PC-3 (cell line): ENCODE results near the gene CRYGN. TPM values are rescaled to one million over a fixed set of nuclear protein-coding genes. Genes with fewer than 3 reads are reported as not detected.

Experiments
- ATAC-seq: fragments of 200-7000 bp; cut with Tn5 transposase; 2 replicates; pipeline ENCODE4 v1.9.1; 2020; ENCODE audit warnings: mild to moderate bottlenecking, moderate library complexity
- BruUV-seq: library from RNA; stranded (reverse); fragments of 400-500 nt; replicated peaks from 2 replicates; lab custom pipeline; 2021; lab: Mats Ljungman, UMichigan
- CTCF ChIA-PET: fragments of 300-600 bp; sonication (Branson Sonifier 250); formaldehyde crosslinking; loops from one replicate; lab custom pipeline; 2022; ENCODE audit warnings: antibody characterized with exemption; lab: Charles Lee
- POLR2A ChIA-PET: fragments of 300-600 bp; sonication (Branson Sonifier 250); formaldehyde crosslinking; loops from one replicate; lab custom pipeline; 2022; ENCODE audit warnings: antibody characterized with exemption; ENCODE audit not compliant: unreplicated experiment; lab: Charles Lee
- DNase-seq: peaks from one replicate; pipeline ENCODE4 v3.0.0-alpha.2; 2015
- H2AFZ ChIP-seq: fragments of 300-600 bp; sonication (generic); 2 replicates; pipeline ENCODE4 v1.6.0; 2016; ENCODE audit warnings: antibody characterized with exemption, low read length
- H3F3A ChIP-seq: fragments of 300-600 bp; sonication (generic); one replicate; pipeline ENCODE4 v1.6.0; 2017; ENCODE audit warnings: antibody characterized with exemption, low read length, control low read depth, mild to moderate bottlenecking; ENCODE audit not compliant: unreplicated experiment
- H3K27ac ChIP-seq: fragments of 300-600 bp; sonication (generic); 2 replicates; pipeline ENCODE4 v1.5.1; 2016; ENCODE audit warnings: mild to moderate bottlenecking, low read length
- H3K27me3 ChIP-seq: fragments of 300-600 bp; sonication (generic); 2 replicates; pipeline ENCODE4 v1.6.1; 2016; ENCODE audit warnings: low read length, mixed read lengths
- H3K36me3 ChIP-seq: fragments of 300-600 bp; sonication (generic); 2 replicates; pipeline ENCODE4 v1.6.1; 2016; ENCODE audit warnings: low read depth, mixed run types, low read length, mixed read lengths
- H3K4me1 ChIP-seq: fragments of 300-600 bp; sonication (generic); 2 replicates; pipeline ENCODE4 v1.5.1; 2016; ENCODE audit warnings: low read length; ENCODE audit not compliant: insufficient read depth
- H3K4me2 ChIP-seq: fragments of 300-600 bp; sonication (generic); 2 replicates; pipeline ENCODE4 v1.6.0; 2016; ENCODE audit warnings: low read length
- H3K4me3 ChIP-seq: fragments of 300-600 bp; sonication (generic); 2 replicates; pipeline ENCODE4 v1.5.1; 2016; ENCODE audit warnings: mild to moderate bottlenecking, low read length, mixed read lengths
- H3K79me2 ChIP-seq: fragments of 300-600 bp; sonication (generic); 2 replicates; pipeline ENCODE4 v1.6.1; 2017; ENCODE audit warnings: low read length, mixed read lengths
- H3K9ac ChIP-seq: fragments of 300-600 bp; sonication (generic); 2 replicates; pipeline ENCODE4 v1.6.0; 2016; ENCODE audit warnings: mild to moderate bottlenecking, low read length
- H3K9me2 ChIP-seq: fragments of 300-600 bp; sonication (generic); replicated peaks from 2 replicates; pipeline ENCODE4 v1.6.1; 2016; ENCODE audit warnings: mixed run types, low read length, mixed read lengths
- H3K9me3 ChIP-seq: fragments of 300-600 bp; sonication (generic); 2 replicates; pipeline ENCODE4 v1.6.1; 2016; ENCODE audit warnings: low read length, mixed read lengths
- H4K20me1 ChIP-seq: fragments of 300-600 bp; sonication (generic); 2 replicates; pipeline ENCODE4 v1.6.1; 2016; ENCODE audit warnings: low read length, mixed read lengths
- EZH2 ChIP-seq: fragments of 300-600 bp; sonication (generic); IDR thresholded peaks from one replicate; pipeline ENCODE4 v1.6.1; 2017; ENCODE audit warnings: antibody characterized with exemption, mild to moderate bottlenecking, low read length; ENCODE audit not compliant: unreplicated experiment
- EZH2phosphoT487 ChIP-seq: fragments of 300-600 bp; sonication (generic); IDR thresholded peaks from 2 replicates; pipeline ENCODE4 v1.6.1; 2018; ENCODE audit warnings: mild to moderate bottlenecking, antibody characterized with exemption, low read length, borderline replicate concordance
- intact Hi-C: fragments of 100-400 bp; cut with micrococcal nuclease; formaldehyde crosslinking; loops from 2 replicates; pipeline ENCODE4 v1.9.0; 2023
- total RNA-seq: library from RNA; depleted of rRNA; stranded (reverse); fragments of >200 nt; gene quantifications from 2 replicates; pipeline ENCODE4 v1.2.3, GENCODE V29; 2014
- TF ChIP-seq, protein P1 (sequence below): fragments of 300-600 bp; sonication (generic); conservative IDR thresholded peaks from 2 replicates; pipeline ENCODE4 v1.5.1; 2017; ENCODE audit warnings: antibody characterized with exemption, low read depth, mild to moderate bottlenecking, low read length

The CRYGN gene
- total RNA-seq, 1 experiment from 2014 or later: 0.11 TPM

DNA sequence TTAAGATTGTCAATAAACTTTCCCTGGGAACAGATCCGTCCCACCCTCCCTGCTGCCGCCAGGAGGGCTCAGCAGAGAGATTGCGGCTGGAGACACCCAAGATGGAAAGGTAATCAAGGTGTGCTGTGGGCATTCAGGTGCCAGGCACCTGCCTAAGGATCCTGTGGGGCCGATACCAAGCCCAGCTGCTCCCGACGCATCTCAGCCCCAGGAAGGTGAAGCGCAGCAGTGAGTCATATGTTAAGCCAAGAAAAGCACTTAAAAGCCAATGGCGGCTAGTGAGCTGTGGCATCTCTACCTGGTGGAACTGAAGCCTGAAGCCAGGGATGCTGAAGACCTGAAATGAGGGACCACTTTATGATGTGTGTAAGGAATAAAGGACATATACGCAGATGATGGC is 36.2 kb downstream of the CRYGN start:
- ATAC-seq (no peak), DNase-seq (no peak)
- Histone ChIP-seq H4K20me1 (no peaks in the 10 kb centered on the region), H3K79me2 (no peaks in the 10 kb centered on the region), H3K4me1 (no peaks in the 10 kb centered on the region), H3F3A (no peaks in the 10 kb centered on the region), H2AFZ (no peak overlapping the region), H3K9me2 (no peaks in the 10 kb centered on the region), H3K9me3 (no peaks in the 10 kb centered on the region), H3K36me3 (no peaks in the 10 kb centered on the region), H3K27ac (no peak overlapping the region), H3K9ac (no peak overlapping the region), H3K4me2 (no peak overlapping the region), H3K4me3 (no peak overlapping the region), H3K27me3 (no peaks in the 10 kb centered on the region)
- TF ChIP-seq, protein P1, sequence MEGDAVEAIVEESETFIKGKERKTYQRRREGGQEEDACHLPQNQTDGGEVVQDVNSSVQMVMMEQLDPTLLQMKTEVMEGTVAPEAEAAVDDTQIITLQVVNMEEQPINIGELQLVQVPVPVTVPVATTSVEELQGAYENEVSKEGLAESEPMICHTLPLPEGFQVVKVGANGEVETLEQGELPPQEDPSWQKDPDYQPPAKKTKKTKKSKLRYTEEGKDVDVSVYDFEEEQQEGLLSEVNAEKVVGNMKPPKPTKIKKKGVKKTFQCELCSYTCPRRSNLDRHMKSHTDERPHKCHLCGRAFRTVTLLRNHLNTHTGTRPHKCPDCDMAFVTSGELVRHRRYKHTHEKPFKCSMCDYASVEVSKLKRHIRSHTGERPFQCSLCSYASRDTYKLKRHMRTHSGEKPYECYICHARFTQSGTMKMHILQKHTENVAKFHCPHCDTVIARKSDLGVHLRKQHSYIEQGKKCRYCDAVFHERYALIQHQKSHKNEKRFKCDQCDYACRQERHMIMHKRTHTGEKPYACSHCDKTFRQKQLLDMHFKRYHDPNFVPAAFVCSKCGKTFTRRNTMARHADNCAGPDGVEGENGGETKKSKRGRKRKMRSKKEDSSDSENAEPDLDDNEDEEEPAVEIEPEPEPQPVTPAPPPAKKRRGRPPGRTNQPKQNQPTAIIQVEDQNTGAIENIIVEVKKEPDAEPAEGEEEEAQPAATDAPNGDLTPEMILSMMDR: no peak
- ChIA-PET POLR2A (no interaction called here), CTCF (no interaction called here)
- intact Hi-C loops: no loop called here
- BruUV-seq: no TSS peak

DNA sequence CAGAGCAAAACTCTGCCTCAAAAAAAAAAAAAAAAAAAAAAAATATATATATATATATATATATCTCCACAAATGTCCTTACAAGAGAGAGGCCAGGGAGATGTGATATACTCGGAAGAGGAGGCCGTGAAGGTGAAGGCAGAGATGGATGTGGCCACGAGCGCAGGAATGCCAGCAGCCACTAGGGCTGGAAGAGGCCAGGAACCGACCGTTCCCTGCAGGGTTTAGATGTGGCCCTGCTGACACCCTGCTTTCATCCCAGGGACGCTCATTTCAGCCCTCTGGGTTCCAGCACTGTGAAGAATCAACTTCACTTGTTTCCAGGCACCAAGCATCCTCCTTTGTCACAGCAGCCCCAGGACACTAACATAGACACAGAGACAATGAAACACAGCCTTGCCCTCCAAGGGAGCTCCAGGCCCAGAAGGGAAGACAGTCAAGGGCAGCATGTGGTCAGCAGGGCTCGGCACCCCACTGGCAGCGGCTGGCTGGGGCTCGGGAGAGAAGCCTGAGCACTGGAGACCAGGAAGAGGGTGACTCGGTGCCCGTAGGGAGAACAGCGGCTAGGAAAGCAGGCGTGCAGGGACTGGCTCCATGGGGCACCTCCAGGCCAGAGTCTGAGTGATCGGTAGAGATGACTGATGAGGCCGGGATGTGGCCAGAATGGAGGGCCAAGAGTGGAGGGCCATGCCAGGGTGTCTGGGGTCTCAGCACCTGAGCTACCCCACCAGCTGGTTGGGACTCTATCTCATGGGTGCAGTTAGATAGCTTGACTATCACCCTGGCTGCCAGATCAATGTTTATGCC is 37.7 kb downstream of the CRYGN start:
- H3K27me3 ChIP-seq: no peaks in the 10 kb centered on the region
- H2AFZ ChIP-seq: no peak overlapping the region
- H3K27ac ChIP-seq: no peak overlapping the region
- intact Hi-C loops: no loop called here
- H3K36me3 ChIP-seq: no peaks in the 10 kb centered on the region
- H3K4me1 ChIP-seq: no peaks in the 10 kb centered on the region
- no TSS peak for BruUV-seq
- no peaks in the 10 kb centered on the region for H4K20me1 ChIP-seq
- CTCF ChIA-PET: no interaction called here
- DNase-seq: no peak
- no peaks in the 10 kb centered on the region for H3K9me2 ChIP-seq
- H3F3A ChIP-seq: no peaks in the 10 kb centered on the region
- no peak overlapping the region for H3K4me2 ChIP-seq
- H3K4me3 ChIP-seq: no peak overlapping the region
- TF ChIP-seq EZH2phosphoT487 (no peak), EZH2 (no peak)
- TF ChIP-seq, protein P1: no peak
- H3K9ac ChIP-seq: no peak overlapping the region
- ATAC-seq: no peak
- POLR2A ChIA-PET: no interaction called here
- no peaks in the 10 kb centered on the region for H3K9me3 ChIP-seq
- no peaks in the 10 kb centered on the region for H3K79me2 ChIP-seq

- POLR2A ChIA-PET: no interaction called here
- H3K9me3 ChIP-seq: no peaks in the 10 kb centered on the region
- no peaks in the 10 kb centered on the region for H3F3A ChIP-seq
- intact Hi-C loops: no loop called here
- CTCF ChIA-PET: no interaction called here
- no peak overlapping the region for H3K4me2 ChIP-seq
- H3K79me2 ChIP-seq: no peaks in the 10 kb centered on the region
- H3K4me1 ChIP-seq: no peaks in the 10 kb centered on the region
- no peaks in the 10 kb centered on the region for H3K36me3 ChIP-seq
- no peak overlapping the region for H3K9ac ChIP-seq
- H3K27me3 ChIP-seq: no peaks in the 10 kb centered on the region
- no peak for ATAC-seq
- no peak overlapping the region for H3K4me3 ChIP-seq
- H3K9me2 ChIP-seq: no peaks in the 10 kb centered on the region
- H3K27ac ChIP-seq: no peak overlapping the region
- no peak overlapping the region for H2AFZ ChIP-seq
- no peaks in the 10 kb centered on the region for H4K20me1 ChIP-seq
- DNase-seq: no peak
- TF ChIP-seq EZH2phosphoT487: no peak
- TF ChIP-seq, protein P1: no peak
- TF ChIP-seq EZH2: no peak
- BruUV-seq: no TSS peak
These were observed 39.2 kb downstream of the CRYGN start for GRCh38 chr7:151400626-151401315.
